ENCODE data around the gene TRPM4. TPM values are rescaled to one million over a fixed set of nuclear protein-coding genes. Genes with fewer than 3 reads are reported as not detected.

TRPM4 gene
- total and polyA plus RNA-seq, 2 of the 13 experiments (the other 11 are each of a cell fraction or from before 2014, with no cell fraction given) = 1.9 to 4.3 TPM

DNA sequence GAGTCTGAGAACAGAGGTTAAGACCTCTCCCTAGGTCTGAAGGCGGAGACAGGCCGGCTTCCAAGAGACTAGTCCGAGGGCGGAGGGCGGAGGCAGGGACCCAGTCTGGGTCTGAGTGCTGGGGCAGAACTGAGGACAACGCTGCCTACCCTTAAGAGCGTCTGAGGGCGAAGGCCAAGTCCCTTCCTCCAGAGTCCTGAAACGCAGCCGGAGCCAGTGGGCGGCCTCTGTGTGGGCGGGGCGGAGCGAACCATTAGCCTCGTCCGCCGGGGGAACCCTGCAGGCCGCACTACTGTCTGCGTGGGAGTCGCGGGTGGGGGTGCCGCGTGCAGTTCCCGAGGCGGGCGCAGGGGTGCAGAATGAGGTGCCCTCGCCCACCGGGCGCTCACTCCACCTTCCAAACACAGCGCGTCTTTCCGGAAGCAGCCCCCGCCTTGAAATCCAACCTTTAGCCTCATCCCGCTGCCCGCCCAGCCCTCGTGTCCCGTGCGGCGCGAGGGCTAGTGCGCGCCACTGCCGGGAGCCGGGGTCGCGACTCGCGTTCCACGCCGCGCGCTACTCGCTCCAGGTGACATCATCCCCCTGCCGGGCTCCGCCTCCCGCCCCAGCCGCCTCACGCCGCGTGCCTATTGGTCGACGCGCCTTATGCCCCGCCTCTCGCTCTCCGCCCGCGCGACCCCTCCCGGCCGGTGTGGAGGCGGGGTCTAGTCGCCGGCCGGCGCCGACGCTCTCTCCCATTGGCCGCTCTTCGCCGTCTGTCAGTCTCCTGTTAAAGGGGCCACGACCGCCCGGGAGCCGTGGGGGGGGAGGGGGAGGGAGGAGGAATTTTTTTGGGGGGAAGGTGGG, 38.8 kb upstream of the TRPM4 start, which contains the start of gene C19orf73 (continued):
- peak; percentile 74 for TF ChIP-seq MXD4 (CRISPR knock-in tag; IDR thresholded peaks at IDR 0.05)
- TF ChIP-seq ZNF282 (IDR thresholded peaks at IDR 0.05; ENCODE audit: partially characterized antibody) = no peak
- no peak for TF ChIP-seq ZNF572 (CRISPR knock-in tag; IDR thresholded peaks at IDR 0.05)
- no peak for TF ChIP-seq ZFYVE20 (CRISPR knock-in tag; IDR thresholded peaks at IDR 0.05; ENCODE audit: borderline replicate concordance, low read depth)
- TF ChIP-seq, protein P1, sequence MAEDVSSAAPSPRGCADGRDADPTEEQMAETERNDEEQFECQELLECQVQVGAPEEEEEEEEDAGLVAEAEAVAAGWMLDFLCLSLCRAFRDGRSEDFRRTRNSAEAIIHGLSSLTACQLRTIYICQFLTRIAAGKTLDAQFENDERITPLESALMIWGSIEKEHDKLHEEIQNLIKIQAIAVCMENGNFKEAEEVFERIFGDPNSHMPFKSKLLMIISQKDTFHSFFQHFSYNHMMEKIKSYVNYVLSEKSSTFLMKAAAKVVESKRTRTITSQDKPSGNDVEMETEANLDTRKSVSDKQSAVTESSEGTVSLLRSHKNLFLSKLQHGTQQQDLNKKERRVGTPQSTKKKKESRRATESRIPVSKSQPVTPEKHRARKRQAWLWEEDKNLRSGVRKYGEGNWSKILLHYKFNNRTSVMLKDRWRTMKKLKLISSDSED (CRISPR knock-in tag; IDR thresholded peaks at IDR 0.05) = no peak
- TF ChIP-seq ZNF460 (CRISPR knock-in tag; IDR thresholded peaks at IDR 0.05; ENCODE audit: borderline replicate concordance) = no peak
- TF ChIP-seq AGO2 (optimal IDR thresholded peaks at IDR 0.05; ENCODE audit: low read depth, low read length) = peak; percentile 68
- TF ChIP-seq CBX1 (IDR thresholded peaks at IDR 0.05; ENCODE audit: low read depth) = peak; percentile 65
- TF ChIP-seq ZNF441 (CRISPR knock-in tag; IDR thresholded peaks at IDR 0.05; ENCODE audit: borderline replicate concordance) = peak; percentile 74; the same call in 1 of the 2 replicates
- no peak for TF ChIP-seq ZNF33A (CRISPR knock-in tag; IDR thresholded peaks at IDR 0.05; ENCODE audit: borderline replicate concordance)
- TF ChIP-seq NCOA5 (CRISPR knock-in tag; IDR thresholded peaks at IDR 0.05) = no peak
- TF ChIP-seq SP1 (IDR thresholded peaks at IDR 0.05) = no peak
- TF ChIP-seq SP1 (CRISPR knock-in tag; IDR thresholded peaks at IDR 0.05) = peak; percentile 62
- TF ChIP-seq ZNF335 (CRISPR knock-in tag; IDR thresholded peaks at IDR 0.05) = no peak; the same call in 1 of the 2 replicates
- TF ChIP-seq ZNF776 (CRISPR knock-in tag; IDR thresholded peaks at IDR 0.05) = peak; percentile 78; the same call in 1 of the 2 replicates
- TF ChIP-seq ZFX (CRISPR knock-in tag; IDR thresholded peaks at IDR 0.05; ENCODE audit: low read depth) = peak; percentile 84
- TF ChIP-seq ADNP (CRISPR knock-in tag; IDR thresholded peaks at IDR 0.05) = no peak
- TF ChIP-seq, protein P2, sequence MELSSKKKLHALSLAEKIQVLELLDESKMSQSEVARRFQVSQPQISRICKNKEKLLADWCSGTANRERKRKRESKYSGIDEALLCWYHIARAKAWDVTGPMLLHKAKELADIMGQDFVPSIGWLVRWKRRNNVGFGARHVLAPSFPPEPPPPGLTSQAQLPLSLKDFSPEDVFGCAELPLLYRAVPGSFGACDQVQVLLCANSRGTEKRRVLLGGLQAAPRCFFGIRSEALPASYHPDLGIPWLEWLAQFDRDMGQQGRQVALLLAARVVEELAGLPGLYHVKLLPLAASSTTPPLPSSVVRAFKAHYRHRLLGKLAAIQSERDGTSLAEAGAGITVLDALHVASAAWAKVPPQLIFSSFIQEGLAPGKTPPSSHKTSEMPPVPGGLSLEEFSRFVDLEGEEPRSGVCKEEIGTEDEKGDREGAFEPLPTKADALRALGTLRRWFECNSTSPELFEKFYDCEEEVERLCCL (CRISPR knock-in tag; IDR thresholded peaks at IDR 0.05; ENCODE audit: borderline replicate concordance) = no peak
- peak; percentile 89 for TF ChIP-seq RNF2 (conservative IDR thresholded peaks at IDR 0.05; ENCODE audit: low read depth)
- 0 out of 2 replicates have a peak, but pooled peaks have one; percentile 44 for TF ChIP-seq BRCA1 (CRISPR knock-in tag; IDR thresholded peaks at IDR 0.05)
- TF ChIP-seq SAFB2 (CRISPR knock-in tag; IDR thresholded peaks at IDR 0.05; ENCODE audit: borderline replicate concordance, low read depth) = no peak
- TF ChIP-seq GFI1 (CRISPR knock-in tag; IDR thresholded peaks at IDR 0.05; ENCODE audit: borderline replicate concordance) = no peak
- TF ChIP-seq, protein P3, sequence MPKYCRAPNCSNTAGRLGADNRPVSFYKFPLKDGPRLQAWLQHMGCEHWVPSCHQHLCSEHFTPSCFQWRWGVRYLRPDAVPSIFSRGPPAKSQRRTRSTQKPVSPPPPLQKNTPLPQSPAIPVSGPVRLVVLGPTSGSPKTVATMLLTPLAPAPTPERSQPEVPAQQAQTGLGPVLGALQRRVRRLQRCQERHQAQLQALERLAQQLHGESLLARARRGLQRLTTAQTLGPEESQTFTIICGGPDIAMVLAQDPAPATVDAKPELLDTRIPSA (CRISPR knock-in tag; IDR thresholded peaks at IDR 0.05; ENCODE audit: borderline replicate concordance) = no peak
- TF ChIP-seq ZNF616 (CRISPR knock-in tag; IDR thresholded peaks at IDR 0.05; ENCODE audit: low read depth) = peak; percentile 64; the same call in 1 of the 2 replicates
- TF ChIP-seq, protein P4, sequence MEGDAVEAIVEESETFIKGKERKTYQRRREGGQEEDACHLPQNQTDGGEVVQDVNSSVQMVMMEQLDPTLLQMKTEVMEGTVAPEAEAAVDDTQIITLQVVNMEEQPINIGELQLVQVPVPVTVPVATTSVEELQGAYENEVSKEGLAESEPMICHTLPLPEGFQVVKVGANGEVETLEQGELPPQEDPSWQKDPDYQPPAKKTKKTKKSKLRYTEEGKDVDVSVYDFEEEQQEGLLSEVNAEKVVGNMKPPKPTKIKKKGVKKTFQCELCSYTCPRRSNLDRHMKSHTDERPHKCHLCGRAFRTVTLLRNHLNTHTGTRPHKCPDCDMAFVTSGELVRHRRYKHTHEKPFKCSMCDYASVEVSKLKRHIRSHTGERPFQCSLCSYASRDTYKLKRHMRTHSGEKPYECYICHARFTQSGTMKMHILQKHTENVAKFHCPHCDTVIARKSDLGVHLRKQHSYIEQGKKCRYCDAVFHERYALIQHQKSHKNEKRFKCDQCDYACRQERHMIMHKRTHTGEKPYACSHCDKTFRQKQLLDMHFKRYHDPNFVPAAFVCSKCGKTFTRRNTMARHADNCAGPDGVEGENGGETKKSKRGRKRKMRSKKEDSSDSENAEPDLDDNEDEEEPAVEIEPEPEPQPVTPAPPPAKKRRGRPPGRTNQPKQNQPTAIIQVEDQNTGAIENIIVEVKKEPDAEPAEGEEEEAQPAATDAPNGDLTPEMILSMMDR (CRISPR knock-in tag; IDR thresholded peaks at IDR 0.05) = peak; percentile 40
- TF ChIP-seq ZNF615 (CRISPR knock-in tag; IDR thresholded peaks at IDR 0.05; ENCODE audit: borderline replicate concordance) = no peak

All from HepG2 (cell line).